Muscle of back (tissue), 11 donors: Measurements from ENCODE around the gene RAP1B. TPM values are rescaled to one million over a fixed set of nuclear protein-coding genes. Genes with fewer than 3 reads are reported as not detected.
A peak's percentile ranks its signal among the peaks of the same experiment; 100 is the strongest.

ENCODE experiments used
- DNase-seq, 3 donors: peaks; one replicate each; pipeline versions ENCODE4 v3.0.0 to v3.0.0-alpha.2; 2013
- polyA plus RNA-seq, 10 donors: library from polyadenylated mRNA; unstranded; fragments of 120-200 nt; gene quantifications; one replicate each; pipeline ENCODE4 v1.2.1, GENCODE V29; 2013; ENCODE audit not compliant: insufficient read length in 10 of 10

The RAP1B gene
- polyA plus RNA-seq, 10 donors: 108 to 148 (median 119) TPM

DNA sequence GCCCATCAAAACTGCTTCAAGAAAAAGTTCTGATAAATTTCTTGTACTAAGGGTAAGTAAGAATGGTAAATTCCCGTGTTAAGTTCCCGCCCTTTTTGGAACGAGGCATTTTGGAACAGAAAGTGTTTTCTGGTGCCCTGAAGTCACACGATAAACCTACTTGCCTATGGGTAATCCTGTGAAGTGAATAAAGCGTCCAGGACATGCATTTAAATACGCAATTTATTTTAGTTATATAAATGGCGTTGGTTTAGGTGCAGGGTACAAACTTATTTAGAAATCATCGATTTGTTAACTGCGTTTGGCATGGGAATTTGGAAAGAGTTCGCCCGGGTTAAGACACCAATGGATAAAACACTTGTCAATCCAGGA lies 715 bp upstream of the RAP1B start:
- DNase-seq: peak in 2 of 3 donors; percentile 41 to 64

DNA sequence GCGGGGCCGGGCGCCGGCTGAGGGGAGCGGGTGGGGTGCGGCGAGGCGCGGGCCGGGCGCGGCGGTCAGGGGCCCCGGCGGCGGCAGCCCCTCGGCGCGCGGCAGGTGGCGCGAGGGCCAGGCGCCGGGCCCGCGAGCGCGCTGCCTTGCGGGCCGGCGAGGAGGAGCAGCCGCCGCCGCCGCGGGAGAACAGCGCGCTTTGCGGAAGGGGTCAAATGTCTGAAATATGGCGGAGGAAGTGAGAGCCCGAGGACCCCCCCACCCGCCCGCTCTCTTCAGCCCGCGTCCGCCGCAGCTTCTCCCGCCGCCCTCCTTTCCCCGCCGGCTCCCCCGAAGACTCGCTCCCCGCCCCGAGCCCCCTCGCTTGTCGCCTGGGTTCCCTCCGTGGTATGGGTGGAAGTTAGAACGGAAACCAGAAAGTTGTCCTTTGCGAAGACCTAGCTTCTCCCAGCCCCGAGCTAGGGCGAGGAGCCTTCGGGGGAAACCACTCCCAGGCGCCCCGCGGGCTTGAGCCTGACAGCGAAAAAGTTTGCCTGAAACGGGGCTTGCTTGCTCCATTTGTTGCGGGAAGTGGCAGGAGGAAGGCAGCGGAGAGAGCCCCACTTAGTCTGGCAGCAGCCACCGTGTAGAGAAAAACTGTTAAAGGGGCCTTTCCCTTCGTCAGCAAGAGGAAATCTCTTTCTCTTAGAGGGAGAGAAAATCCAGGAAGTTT lies 551 bp downstream of the RAP1B start:
- peak; percentile 70 to 93 (median 86) for DNase-seq

DNA sequence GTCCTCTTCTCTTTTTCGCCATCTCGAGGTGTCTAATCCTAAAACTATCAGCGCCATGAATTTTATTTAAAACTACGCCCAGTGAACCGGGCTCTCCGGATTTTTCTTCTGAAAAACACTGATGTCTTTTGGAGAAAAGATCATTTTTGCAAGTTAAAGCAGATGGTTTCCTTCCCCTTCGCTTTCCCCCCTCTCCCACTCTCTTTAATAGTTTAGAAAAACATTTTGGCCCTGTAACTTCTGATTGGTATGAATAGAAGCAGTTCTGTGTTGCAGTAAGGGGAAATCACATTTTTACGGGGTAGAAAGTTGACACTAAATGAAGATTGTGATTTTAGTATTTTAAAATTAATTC lies 1.1 kb downstream of the RAP1B start:
- DNase-seq: no peak

DNA sequence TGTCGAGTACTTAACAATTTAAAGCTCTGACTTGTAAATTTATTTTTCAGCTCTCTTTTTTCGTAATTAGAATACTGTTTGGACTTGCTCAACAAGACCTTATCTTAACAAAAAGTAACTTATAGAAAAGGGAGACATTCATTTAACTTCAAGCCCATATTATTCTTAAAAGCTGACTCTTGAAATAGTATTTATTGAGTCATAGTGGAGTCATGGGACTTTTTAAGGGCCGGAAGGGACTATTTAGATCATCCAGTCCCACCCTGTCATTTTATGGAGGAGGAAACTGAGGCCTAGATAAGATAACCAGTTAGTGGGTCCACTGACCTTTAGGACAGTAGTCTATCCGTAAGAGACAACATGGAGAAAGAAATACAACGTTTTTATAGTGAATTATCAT lies 1.5 kb downstream of the RAP1B start:
- peak in 2 of 3 donors; percentile 10 to 26 for DNase-seq

DNA sequence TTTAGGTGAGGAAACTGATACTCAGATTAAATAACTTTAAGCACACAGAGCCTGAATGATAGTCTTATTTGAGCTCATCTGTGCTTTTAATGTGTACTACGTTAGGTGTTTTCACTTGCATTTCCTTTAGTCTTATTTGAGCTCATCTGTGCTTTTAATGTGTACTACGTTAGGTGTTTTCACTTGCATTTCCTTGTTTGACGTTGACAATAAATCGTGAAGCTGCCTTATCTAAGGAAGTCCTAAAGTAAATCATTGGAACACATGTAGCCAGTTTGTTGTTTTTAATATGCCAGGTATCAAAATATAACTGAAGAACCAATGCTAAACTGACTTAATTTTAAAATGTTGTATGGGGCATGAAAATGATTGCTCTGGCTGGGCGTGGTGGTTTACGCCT lies 2.0 kb downstream of the RAP1B start:
- DNase-seq: no peak

DNA sequence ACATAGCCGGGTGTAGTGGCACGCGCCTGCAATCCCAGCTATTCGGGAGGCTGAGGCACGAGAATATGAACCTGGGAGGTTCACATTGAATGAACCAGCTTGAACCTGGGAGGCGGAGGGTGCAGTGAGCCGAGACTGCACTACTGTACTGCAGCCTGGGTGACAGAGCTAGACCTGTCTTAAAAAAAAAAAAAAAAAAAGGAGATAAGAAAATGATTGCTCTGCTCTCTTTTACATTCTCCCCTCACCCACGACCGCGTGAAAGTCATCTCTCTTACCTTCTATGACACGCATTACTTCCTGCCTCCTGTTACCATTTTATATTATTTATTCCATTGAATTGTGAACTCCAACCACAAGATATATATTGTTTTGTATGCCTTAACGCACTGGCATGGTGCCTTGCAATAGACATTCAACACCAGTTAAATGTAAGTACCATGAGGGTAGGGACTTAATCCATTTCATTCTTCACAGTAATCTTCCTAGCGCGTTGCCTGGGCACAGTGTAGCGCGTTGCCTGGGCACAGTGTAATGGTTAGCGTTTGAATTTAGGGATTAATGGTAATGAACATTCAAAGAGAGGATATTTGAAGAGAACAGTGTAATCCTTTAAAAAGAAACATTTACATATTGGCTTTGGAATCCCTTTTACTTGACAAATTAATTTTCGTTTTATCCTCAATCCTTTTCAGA lies 2.7 kb downstream of the RAP1B start:
- no peak for DNase-seq

DNA sequence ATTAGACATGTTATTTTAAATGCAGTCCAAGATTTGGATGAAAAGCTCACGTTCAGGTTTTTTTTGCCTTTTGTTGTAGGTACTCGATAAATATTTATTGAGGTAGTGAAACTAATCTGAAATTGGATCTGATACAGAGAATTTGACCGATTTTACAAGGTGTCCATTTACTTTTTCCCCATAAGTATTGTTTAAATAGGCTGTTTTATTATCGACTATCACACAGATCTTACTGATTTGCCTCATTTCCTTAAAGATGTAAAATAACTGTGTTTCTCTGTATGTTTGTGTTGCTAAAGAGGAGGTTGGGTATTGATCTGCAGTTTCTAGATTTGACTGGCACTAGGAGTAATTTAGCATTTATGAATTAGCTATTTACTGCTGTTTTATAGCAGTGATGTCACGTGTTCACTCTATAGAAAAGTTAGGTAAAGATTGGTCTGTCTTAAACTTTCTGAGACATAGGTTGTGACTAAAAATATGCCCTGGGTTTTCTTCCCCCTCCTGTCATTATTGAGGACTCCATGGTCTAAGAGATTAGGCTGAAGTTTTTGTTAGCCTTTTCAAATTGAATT lies 3.5 kb downstream of the RAP1B start:
- no peak for DNase-seq

DNA sequence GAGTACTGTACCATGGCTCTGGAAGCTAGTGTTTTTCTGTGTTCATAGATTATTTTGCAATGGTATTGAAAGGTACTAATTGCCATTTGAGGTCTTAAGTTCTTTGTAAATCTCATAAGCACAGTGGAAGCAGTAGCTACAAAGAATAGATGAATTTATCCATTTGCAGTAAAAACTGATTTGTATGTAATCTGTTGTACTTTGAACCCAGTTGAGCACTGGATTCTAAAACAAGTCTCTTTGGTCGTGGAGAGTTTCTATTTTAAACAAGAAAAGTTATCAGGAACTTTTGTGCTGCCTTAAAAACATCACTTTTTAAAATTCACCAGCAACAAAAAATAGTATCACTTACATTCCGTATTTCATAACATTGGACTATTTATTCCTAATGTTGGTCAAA lies 4.1 kb downstream of the RAP1B start:
- no peak for DNase-seq

DNA sequence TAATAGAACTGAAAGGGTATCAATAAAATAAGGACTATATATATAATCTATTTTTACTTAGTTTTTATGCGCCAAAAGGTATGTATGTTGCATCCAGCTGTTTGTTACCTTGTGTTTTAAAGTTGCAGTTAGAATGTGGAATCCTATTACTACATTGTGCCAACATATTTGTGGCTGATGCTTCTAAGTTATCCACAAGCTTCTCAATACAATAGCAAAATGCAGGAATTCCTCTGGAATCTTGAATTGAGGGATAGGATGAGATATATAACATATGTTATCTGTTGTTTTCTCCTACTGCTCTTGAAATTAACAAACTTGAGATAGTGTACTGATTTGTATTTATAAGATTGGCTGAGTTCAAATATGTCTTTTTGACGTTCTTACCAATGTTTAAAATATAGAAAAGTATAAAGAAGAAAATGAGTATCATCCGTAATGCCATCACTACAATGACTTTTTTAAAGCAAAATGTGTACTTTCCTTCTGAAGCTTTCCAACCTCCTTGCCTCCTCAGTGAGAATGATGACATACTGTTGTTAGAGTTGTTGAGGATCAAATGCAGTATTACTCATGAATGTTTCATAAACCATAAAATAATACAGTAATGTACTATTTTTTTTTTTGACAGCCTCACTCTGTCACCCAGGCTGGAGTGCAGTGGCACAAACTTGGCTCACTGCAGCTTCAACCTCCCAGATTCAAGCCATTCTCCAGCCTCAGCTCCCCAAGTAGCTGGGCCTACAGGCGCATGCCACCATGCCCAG lies 6.6 kb downstream of the RAP1B start:
- DNase-seq: peak in 1 of 3 donors; percentile 27

DNA sequence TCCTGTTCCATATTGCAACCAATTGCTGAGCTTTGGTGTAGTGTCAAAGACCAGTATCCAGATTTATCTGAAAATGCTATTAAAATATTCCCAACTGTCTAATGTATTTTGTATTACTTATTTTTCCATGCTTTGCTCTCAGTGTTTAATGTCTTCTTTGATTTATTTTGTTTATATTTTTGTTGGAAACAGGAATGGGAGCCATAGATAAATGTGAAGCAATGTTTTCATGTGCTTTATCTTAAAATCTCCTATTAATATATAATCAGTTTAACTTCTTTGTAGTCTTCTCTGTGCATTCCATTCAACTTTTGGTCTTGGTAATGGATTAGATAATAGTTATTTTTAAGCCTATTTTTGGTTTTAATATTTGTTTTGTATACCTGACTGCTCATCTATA lies 8.8 kb downstream of the RAP1B start:
- no peak for DNase-seq

DNA sequence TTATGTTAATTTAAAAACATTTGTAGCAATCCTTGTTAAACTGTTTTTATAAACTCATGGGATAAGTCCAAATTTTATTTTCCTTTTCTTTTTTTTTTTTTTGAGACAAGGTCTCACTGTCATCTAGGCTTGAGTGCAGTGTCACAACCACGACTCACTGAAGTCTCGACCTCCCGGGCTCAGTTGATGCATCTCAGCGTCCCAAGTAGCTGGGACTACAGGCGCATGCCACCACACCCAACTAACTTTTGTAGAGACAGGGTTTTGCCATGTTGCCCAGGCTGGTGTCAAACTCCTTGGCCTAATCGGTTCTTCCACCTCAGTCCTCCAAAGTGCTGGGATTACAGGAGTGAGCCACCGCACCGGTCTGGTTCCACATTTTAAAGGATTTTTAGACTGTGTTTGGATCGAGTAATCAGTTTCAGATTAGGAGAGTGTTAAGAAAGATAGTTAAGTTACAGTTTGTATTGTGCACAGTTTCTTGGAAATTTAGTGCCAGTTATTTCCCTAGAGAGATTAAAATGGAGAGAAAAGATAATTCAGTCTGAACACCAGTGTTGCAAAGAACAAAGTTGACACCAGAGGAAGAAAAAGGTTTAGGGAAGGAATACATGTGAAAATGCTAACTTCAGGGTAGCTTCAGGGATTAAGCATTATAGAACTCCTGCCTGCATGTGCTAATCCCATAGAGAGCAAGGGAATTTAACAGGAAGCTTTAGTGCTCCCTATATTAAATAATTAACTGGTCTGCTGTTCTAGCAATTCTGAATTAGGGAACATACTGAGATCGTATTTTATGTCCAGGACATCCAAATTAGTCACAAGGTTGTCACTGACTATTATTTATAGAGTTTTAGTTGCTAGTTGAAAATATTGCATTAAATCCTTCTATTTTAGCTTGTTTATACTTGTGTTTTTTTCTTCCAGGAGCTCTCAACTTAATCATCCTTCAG lies 10.1 kb downstream of the RAP1B start:
- DNase-seq: no peak

DNA sequence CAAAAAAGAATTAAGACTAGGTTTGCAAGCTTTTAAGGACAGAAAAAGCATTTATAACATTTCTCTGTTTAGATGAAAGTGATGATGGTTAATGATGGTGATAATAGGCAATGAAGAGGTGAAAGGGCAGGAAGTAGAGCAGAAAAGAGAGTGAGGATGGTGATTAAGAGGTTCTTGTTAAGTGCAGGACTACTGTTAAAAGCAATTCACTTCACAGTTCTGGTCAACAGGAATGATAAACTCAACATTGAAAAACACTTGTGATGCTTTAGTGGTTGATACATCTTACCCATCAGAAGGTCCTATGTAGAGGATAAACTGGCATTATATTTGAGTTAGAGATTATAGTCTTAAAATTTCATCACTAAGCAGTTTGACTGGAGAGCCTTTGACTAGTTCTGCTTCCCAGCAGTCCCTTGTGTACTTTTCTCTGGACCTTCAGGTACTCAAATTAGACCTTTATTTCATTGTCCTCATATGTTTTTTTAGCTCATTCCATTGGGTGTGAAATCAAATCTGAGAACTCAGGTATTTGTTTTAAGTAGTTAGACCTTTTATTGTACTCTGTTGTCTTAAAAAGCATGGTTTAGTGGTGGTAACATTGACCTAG lies 10.9 kb downstream of the RAP1B start:
- no peak for DNase-seq

DNA sequence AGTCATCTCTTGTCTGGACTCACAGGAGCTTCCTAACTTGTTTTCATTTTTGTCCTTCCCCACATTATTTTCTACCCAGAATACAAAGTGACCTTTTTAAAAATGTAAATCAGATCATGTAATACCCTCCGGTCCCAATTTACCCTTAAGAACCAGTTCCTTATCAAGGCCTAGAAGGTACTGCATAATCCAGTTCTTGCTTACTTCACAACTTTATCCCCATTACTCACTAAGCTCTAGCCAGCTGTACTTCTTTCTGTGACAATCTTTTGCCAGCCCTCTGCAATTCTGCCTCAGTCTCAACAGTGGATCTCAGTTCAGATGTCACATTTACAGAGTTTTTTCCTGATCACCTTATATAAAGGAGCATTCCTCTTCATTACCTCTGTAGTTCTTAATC lies 11.6 kb downstream of the RAP1B start:
- no peak for DNase-seq

DNA sequence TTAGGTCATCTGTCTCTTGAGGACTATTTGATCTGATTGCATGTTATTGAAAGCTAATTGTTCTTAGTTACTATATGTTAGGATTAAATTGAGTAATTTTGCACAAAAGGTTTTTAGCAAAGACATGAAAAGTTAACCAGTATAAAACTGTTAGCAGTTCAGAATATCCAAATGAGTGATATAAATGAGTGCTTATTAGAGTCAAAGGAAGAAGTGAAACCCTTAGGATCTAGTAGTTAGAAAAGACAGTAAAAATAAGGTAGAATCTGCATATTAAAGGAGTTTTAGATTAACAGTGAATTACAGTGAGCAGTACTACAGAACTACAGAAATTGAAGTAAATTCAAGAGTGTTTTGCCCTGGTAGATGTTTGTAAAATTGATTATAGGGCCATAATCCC lies 12.4 kb downstream of the RAP1B start:
- DNase-seq: no peak

DNA sequence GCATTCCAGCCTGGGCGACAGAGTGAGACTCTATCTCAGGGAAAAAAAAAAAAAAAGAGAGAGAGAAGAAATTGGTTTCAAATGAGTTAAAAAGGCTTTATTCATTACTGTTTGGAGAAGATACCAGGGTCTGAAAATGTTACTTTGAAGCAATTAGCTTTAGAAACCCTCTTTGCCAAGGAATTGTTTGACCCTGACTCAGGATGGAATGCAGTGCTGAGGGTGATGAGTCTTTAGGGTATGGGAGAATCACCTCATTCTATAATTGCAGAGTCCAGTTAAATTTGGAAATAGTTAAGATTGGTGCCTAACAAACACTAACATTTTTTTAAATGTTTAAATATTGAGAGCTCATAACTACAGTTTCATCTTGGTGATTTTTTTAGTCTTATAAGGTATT lies 13.3 kb downstream of the RAP1B start:
- peak in 1 of 3 donors; percentile 22 for DNase-seq

DNA sequence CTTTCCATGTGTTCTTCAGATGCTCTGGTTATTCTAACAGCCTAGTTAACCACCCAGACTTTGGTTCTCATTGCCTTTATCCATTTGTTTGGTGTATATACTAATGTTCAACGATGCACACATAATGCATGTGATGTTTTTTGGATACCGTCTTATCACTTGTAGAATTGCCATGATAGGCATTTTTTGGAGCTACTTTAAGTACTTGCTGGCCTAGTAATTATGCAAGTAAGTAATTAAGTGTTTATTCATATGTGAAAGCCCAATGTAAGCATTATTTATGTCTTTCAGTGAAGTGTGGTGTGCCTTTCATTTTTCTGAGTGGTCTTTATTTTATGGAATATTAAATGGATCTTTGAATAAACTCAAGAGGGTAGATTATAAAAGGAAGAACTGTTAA lies 14.2 kb downstream of the RAP1B start:
- DNase-seq: no peak

DNA sequence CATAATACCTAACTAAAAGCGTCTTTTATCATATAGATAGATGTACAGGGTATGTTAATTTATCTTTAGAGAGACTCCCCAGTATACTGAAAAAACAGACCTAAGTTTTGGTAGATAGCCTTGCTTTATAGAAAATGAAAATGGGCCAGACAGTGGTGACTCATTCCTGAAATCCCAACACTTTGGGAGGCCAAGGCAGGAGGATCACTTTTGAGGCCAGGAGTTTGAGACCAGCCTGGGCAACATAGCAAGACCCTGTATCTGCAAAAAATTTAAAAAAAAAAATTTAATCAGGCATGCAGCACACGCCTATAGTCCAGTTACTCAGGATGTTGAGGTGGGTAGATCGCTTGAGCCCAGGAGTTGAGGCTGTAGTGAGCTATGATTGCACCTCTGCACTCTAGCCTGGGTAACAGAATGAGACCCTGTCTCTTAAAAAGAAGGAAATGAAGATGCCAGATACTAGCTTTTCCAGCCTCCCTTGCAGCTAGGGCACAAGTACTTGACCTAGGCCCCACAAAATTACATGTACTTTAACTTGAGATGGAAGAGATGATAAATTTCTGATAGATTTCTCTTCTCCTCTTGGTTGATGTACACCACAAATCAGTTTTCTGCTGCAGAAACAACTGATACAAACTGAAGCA lies 17.1 kb downstream of the RAP1B start:
- DNase-seq: no peak

DNA sequence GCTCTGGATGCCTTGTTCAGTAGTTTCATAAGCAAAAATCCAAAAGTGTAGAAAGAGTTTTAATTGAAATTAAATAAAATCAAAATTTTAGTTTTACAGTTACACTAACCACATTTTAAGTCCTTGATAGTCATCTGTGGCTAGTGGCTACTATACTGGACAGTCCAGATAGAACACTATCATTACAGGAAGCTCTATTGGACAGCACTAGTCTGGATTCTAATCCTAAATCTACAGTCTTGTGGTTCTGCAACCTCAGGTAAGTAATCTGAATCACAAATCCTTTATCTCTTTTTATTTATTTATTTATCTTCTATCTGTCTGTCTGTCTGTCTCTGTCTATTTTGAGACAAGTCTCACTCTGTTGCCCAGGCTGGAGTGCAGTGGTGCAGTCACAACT lies 18.0 kb downstream of the RAP1B start:
- no peak for DNase-seq

DNA sequence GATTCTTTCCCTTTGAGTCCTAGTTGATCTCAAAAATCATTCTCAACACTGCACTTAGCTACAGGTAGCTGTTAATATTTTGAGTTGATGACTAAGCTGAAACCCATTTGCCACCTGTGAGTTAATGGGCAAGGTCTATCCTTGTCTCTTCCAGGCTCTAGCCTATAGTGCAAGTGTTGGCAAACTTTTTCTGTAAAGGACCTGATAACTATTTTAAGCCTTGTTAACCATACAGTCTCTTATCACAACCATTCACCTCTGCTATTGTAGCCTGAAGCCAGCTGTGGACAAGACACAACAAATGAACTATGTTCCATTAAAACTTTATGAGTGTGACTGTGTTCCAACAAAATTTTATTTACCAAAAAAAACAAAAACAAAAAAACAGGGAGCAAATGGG lies 19.4 kb downstream of the RAP1B start:
- no peak for DNase-seq

DNA sequence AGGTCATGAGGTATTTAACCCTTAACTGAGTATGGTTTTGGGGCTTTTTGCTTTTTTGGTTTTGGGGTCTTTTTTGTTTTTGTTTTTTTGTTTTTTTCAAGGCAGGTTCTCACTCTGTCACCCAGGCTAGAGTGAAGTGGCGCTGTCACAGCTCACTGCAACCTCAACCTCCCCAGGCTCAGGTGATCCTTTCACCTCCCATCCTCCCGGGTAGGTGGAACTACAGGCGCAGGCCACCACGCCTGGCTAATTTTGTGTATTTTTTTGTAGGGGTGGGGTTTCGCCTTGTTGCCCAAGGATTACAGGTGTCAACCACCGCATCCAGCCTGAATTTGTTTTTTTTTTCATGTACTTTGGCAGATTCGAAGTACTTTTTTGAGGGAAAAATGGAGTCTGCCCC lies 19.9 kb downstream of the RAP1B start:
- no peak for DNase-seq

DNA sequence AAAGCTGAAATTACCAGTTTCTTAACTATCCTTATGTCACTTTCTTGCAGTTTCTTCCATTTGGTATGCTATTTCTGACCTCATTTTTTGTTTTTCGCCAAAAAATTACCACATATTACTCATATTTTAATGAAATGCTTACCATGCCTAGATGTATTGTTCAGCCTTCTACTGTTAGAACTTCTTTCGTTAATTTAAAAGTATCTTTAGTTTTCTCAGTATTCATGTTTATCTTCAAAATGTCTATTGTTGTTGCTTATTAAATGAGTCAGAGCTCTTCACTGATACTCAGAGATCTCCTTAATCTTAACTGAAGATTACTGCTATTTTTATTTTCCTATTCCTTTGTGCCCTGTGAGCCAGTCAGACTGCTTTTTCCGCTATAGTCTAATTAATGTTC lies 20.5 kb downstream of the RAP1B start:
- DNase-seq: no peak
